Activated CD4-positive, alpha-beta memory T cell treated with anti-CD3 and anti-CD28 coated beads for 36 hours (primary cell): ENCODE measurements around the gene RBBP5. TPM values are rescaled to one million over a fixed set of nuclear protein-coding genes. Genes with fewer than 3 reads are reported as not detected.

Experiments
- CTCF ChIA-PET: fragments of 350-600 bp; sonication (Branson Sonifier 250); formaldehyde crosslinking; loops from one replicate; lab custom pipeline; 2021; ENCODE audit warnings: antibody characterized with exemption, inconsistent platforms; lab: Charles Lee
- POLR2A ChIA-PET: fragments of 350-600 bp; sonication (Branson Sonifier 250); formaldehyde crosslinking; loops from one replicate; lab custom pipeline; 2021; ENCODE audit warnings: antibody characterized with exemption; lab: Charles Lee
- DNase-seq: peaks from one replicate; pipeline ENCODE4 v3.0.0-alpha.2; 2020
- H3K27ac Mint-ChIP-seq: one replicate; pipeline ENCODE4 v1.8.0; 2021; ENCODE audit warnings: mixed read lengths
- H3K27me3 Mint-ChIP-seq: one replicate; pipeline ENCODE4 v1.8.0; 2021; ENCODE audit warnings: mixed read lengths
- H3K36me3 Mint-ChIP-seq: one replicate; pipeline ENCODE4 v1.8.0; 2021; ENCODE audit warnings: mixed read lengths
- H3K4me1 Mint-ChIP-seq: one replicate; pipeline ENCODE4 v1.8.0; 2021; ENCODE audit warnings: low read depth, mixed read lengths
- H3K4me3 Mint-ChIP-seq: one replicate; pipeline ENCODE4 v1.8.0; 2021; ENCODE audit warnings: mild to moderate bottlenecking, mixed read lengths
- H3K9me3 Mint-ChIP-seq: one replicate; pipeline ENCODE4 v1.8.0; 2021; ENCODE audit warnings: mixed read lengths
- intact Hi-C: fragments of 100-400 bp; cut with micrococcal nuclease; formaldehyde crosslinking; loops from one replicate; pipeline ENCODE4 v1.15.1; 2023
- total RNA-seq, 2 experiments: library from RNA; stranded (reverse); gene quantifications; one replicate each; pipeline ENCODE4 v1.2.3, GENCODE V29; 2021

Gene RBBP5
- total RNA-seq, 2 experiments from 2014 or later: 23.5 to 25.9 TPM

DNA sequence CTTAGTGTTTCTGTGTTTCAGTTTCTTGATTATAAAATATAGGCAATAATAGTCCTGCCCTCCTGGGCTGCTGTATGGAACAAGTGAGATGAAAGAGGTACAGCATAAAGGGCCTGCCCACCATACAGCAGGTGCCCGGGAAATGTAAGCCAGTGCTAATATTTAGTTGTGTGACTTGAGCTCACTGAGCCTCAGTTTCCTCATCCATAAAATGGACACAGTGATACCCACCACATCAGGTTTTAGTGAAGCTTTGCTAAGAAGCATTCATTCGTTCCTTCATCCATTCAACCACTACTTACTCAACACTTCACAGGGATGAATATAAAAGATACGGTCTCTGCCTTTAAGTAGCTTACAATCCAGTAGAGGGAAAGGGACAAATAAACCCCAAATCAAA lies 58.9 kb downstream of the RBBP5 start:
- no peak overlapping the region for H3K4me3 Mint-ChIP-seq
- H3K27ac Mint-ChIP-seq: no peak overlapping the region
- DNase-seq: no peak
- intact Hi-C loops: no loop called here
- CTCF ChIA-PET: interaction anchor here (0.8 to 3.9 kb wide), 8 partner anchors 10 to 196 kb away, joined by 3 to 107 read pairs (median 16); no protein-coding TSS in a partner anchor
- no peaks in the 10 kb centered on the region for H3K27me3 Mint-ChIP-seq
- no peaks in the 10 kb centered on the region for H3K4me1 Mint-ChIP-seq
- H3K9me3 Mint-ChIP-seq: no peaks in the 10 kb centered on the region
- no peaks in the 10 kb centered on the region for H3K36me3 Mint-ChIP-seq
- POLR2A ChIA-PET: no interaction called here

DNA sequence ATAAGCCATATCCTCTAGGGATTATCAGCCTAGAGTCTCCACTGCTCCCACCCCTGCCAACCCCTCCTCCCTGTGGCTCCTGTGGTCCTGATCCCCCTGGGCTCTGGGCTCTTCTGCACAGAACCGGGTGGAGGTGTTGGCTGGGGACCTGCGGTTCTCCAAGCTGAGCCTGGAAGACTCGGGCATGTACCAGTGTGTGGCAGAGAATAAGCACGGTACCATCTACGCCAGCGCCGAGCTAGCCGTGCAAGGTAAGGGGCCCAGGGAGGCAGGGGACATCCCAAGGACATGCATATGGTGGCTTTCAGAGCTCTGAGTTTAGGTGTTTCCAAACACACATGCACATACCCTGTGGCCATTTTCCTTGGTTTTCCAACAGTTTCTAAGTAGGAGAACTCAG lies 59.5 kb downstream of the RBBP5 start:
- H3K4me3 Mint-ChIP-seq: no peak overlapping the region
- DNase-seq: no peak
- H3K4me1 Mint-ChIP-seq: no peaks in the 10 kb centered on the region
- no peaks in the 10 kb centered on the region for H3K36me3 Mint-ChIP-seq
- no peaks in the 10 kb centered on the region for H3K9me3 Mint-ChIP-seq
- intact Hi-C loops: no loop called here
- H3K27ac Mint-ChIP-seq: no peak overlapping the region
- POLR2A ChIA-PET: no interaction called here
- no peaks in the 10 kb centered on the region for H3K27me3 Mint-ChIP-seq
- CTCF ChIA-PET: interaction anchor here (0.6 to 3.9 kb wide), 24 partner anchors 11 to 423 kb away, joined by 3 to 107 read pairs (median 6); no protein-coding TSS in a partner anchor

DNA sequence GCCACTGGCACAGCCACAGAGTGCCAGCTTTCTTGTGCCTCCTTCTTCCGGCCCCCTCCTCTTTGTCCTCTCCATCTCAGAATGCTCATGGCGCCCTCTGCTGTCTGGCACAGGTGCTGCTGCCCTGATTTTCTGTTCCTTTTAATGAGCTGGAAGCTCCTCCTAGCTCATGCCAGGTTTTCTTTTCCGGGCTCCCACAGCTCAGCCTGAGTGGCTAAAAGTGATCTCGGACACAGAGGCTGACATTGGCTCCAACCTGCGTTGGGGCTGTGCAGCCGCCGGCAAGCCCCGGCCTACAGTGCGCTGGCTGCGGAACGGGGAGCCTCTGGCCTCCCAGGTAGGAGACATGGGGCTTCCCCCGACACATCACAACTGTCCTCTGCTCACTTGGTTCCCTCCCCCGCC lies 60.1 kb downstream of the RBBP5 start:
- Mint-ChIP-seq H3K4me1 (no peaks in the 10 kb centered on the region), H3K27ac (no peak overlapping the region), H3K27me3 (no peaks in the 10 kb centered on the region), H3K9me3 (no peaks in the 10 kb centered on the region), H3K36me3 (no peaks in the 10 kb centered on the region), H3K4me3 (no peak overlapping the region)
- peak; percentile 82 for DNase-seq
- intact Hi-C loops: loop anchor here (1.0 kb wide), 2 partner anchors 72 to 195 kb away; no protein-coding TSS in a partner anchor
- CTCF ChIA-PET: interaction anchor here (0.6 to 3.9 kb wide), 60 partner anchors 9 to 1079 kb away, joined by 3 to 107 read pairs (median 5); partner anchors contain the start of genes RBBP5 and TMCC2
- POLR2A ChIA-PET: interaction anchor here (0.6 kb wide), 1 partner anchor 80 kb away, joined by 3 read pairs; no protein-coding TSS in a partner anchor

DNA sequence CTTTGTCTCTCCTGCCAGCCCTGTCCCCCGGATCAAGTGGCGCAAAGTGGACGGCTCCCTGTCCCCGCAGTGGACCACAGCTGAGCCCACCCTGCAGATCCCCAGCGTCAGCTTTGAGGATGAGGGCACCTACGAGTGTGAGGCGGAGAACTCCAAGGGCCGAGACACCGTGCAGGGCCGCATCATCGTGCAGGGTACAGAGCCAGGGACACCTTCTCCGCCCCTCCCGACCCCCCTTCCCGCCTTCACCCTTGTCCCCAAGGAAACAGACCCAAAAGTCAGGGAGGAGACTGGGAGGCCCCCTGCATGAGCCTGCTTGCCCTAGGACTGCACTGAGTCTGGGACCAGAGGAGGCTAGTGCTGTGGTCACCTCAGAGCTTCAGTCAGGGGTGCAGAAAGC lies 60.6 kb downstream of the RBBP5 start:
- intact Hi-C loops: loop anchor here (1.0 kb wide), 2 partner anchors 72 to 195 kb away; no protein-coding TSS in a partner anchor
- Mint-ChIP-seq H3K4me1 (no peaks in the 10 kb centered on the region), H3K36me3 (no peaks in the 10 kb centered on the region), H3K27ac (no peak overlapping the region), H3K9me3 (no peaks in the 10 kb centered on the region), H3K27me3 (no peaks in the 10 kb centered on the region), H3K4me3 (no peak overlapping the region)
- CTCF ChIA-PET: interaction anchor here (0.6 to 3.9 kb wide), 51 partner anchors 9 to 719 kb away, joined by 3 to 107 read pairs (median 5); partner anchors contain the start of gene RBBP5
- DNase-seq: no peak
- POLR2A ChIA-PET: interaction anchor here (0.6 kb wide), 1 partner anchor 80 kb away, joined by 3 read pairs; no protein-coding TSS in a partner anchor

DNA sequence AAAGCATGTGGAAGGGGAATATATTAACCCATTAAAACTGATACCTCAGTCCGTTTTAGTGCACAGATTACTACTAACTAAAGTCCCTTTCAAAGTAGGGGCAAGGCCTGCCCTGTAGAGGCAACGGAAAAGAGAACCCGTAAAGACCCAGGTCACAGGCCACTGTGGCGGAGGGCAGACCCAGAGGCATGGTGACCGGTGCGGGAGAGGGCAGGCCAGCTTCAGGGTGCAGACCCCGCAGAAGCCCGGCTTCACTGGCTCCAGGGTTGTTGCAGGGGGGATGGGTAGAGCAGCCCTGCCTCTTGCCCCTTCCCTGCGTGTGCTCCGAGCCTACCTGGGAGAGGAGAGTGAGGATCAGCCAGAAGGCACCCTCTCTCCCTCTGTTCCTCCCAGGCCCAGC lies 61.0 kb downstream of the RBBP5 start:
- no peaks in the 10 kb centered on the region for H3K36me3 Mint-ChIP-seq
- ChIA-PET CTCF (interaction anchor here (0.6 to 3.9 kb wide), 23 partner anchors 8 to 268 kb away, joined by 3 to 107 read pairs (median 6); no protein-coding TSS in a partner anchor), POLR2A (no interaction called here)
- H3K9me3 Mint-ChIP-seq: no peaks in the 10 kb centered on the region
- H3K4me1 Mint-ChIP-seq: no peaks in the 10 kb centered on the region
- intact Hi-C loops: loop anchor here (1.0 kb wide), 2 partner anchors 71 to 196 kb away; no protein-coding TSS in a partner anchor
- no peaks in the 10 kb centered on the region for H3K27me3 Mint-ChIP-seq
- DNase-seq: no peak
- H3K4me3 Mint-ChIP-seq: no peak overlapping the region
- H3K27ac Mint-ChIP-seq: no peak overlapping the region

DNA sequence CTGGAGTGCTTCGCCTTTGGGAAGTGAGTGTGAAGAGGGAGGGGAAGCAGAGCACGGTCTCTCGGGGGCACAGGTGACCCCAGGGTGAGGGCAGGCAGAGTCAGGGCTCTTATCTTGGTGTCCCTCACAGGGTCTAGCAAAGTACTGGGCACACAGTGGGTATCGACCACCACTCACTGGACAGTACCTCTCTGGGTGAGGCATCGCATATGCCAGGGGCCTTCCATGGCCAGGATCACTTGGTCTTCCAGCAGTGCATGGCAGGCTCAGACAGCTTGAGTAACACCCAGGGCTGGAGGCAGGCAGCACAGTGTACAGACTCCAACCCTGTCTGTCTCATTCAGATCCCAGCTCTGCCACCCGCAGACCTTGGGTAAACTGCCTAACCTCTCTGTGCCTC lies 62.1 kb downstream of the RBBP5 start:
- Mint-ChIP-seq H3K27me3 (no peaks in the 10 kb centered on the region), H3K36me3 (no peaks in the 10 kb centered on the region), H3K4me3 (no peak overlapping the region), H3K4me1 (no peaks in the 10 kb centered on the region), H3K9me3 (no peaks in the 10 kb centered on the region), H3K27ac (no peak overlapping the region)
- ChIA-PET CTCF (interaction anchor here (3.7 to 3.9 kb wide), 2 partner anchors 13 to 85 kb away, joined by 45 to 80 read pairs; no protein-coding TSS in a partner anchor), POLR2A (no interaction called here)
- intact Hi-C loops: no loop called here
- DNase-seq: no peak

DNA sequence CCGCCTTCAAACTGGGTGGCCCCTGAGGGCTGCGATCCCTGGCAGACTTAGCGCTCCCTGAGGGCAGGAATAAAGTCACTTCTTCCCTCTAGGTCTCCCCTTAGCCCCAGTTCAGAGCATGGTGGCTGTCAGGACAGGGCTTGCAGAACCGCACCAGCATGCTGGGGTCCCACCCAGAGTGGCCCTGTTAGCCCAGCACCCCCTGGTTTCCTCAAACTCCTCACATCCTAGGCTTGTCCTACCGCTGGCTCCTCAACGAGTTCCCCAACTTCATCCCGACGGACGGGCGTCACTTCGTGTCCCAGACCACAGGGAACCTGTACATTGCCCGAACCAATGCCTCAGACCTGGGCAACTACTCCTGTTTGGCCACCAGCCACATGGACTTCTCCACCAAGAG lies 62.9 kb downstream of the RBBP5 start:
- CTCF ChIA-PET: no interaction called here

DNA sequence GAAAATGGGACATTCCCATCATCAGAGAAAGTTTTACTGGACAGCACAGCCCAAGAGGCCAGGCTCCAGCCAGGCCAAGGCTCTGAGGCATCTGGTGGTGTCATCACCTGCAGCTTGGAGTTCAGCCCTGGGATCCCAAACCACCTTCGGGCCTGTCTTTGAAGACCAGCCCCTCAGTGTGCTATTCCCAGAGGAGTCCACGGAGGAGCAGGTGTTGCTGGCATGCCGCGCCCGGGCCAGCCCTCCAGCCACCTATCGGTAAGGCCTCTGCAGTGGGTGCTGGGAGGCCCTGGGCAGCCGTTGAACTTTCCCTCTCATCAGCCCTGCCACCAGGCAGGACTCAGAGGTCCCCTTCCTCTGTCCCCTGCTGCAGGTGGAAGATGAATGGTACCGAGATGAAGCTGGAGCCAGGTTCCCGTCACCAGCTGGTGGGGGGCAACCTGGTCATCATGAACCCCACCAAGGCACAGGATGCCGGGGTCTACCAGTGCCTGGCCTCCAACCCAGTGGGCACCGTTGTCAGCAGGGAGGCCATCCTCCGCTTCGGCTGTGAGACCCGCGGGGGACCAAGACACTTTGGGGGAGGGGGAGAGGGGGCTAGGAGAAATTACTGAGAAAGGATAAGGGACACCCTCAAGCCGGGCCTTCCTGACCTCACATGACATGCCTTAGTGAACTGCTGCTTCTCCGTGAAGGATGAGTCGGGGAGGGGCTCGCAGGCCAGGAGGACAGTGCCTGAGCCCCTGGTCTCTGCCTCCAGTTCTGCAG lies 63.8 kb downstream of the RBBP5 start:
- no peaks in the 10 kb centered on the region for H3K4me1 Mint-ChIP-seq
- ChIA-PET CTCF (no interaction called here), POLR2A (no interaction called here)
- no peaks in the 10 kb centered on the region for H3K27me3 Mint-ChIP-seq
- H3K36me3 Mint-ChIP-seq: no peaks in the 10 kb centered on the region
- no peak overlapping the region for H3K27ac Mint-ChIP-seq
- DNase-seq: no peak
- H3K9me3 Mint-ChIP-seq: no peaks in the 10 kb centered on the region
- H3K4me3 Mint-ChIP-seq: no peak overlapping the region
- intact Hi-C loops: no loop called here

More for the DNA sequence above, 62.9 kb downstream of the RBBP5 start:
- no peak overlapping the region for H3K27ac Mint-ChIP-seq
- H3K27me3 Mint-ChIP-seq: no peaks in the 10 kb centered on the region
- no peaks in the 10 kb centered on the region for H3K4me1 Mint-ChIP-seq
- POLR2A ChIA-PET: no interaction called here
- DNase-seq: no peak
- no peak overlapping the region for H3K4me3 Mint-ChIP-seq
- H3K9me3 Mint-ChIP-seq: no peaks in the 10 kb centered on the region
- no peaks in the 10 kb centered on the region for H3K36me3 Mint-ChIP-seq
- intact Hi-C loops: no loop called here

DNA sequence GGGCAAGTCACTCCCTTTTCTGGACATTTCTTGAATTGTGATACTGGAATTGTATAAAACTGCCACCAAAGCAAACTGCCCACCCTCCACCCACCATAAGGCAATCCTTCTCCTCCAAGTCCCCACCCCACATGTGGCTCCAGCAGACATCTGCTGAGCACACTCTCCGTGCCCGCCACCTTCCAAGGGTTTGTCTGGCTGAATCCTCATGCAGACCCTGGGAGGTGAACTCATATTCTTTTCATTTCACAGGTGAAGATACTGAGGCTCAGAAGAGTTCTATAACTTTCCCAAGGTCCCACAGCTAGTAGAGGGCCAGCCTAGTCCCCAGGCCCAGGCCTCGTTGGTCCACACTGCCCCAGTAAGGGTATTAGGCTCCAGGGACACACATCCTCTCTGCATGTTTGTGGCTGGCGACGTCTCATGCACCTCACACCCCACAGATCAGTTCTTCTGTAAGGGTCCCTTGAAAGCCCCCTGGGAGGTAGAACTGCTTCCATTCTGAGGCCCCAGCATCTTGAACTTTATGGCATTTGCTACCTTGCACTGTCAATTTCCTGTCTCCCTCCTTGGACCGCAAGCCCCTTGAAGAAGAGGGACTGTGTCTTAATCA lies 64.7 kb downstream of the RBBP5 start:
- Mint-ChIP-seq H3K36me3 (no peaks in the 10 kb centered on the region), H3K4me3 (no peak overlapping the region), H3K4me1 (no peaks in the 10 kb centered on the region), H3K9me3 (no peaks in the 10 kb centered on the region), H3K27me3 (no peaks in the 10 kb centered on the region), H3K27ac (no peak overlapping the region)
- DNase-seq: no peak
- ChIA-PET CTCF (interaction anchor here (1.7 kb wide), 1 partner anchor 67 kb away, joined by 4 read pairs; no protein-coding TSS in a partner anchor), POLR2A (no interaction called here)
- intact Hi-C loops: no loop called here

DNA sequence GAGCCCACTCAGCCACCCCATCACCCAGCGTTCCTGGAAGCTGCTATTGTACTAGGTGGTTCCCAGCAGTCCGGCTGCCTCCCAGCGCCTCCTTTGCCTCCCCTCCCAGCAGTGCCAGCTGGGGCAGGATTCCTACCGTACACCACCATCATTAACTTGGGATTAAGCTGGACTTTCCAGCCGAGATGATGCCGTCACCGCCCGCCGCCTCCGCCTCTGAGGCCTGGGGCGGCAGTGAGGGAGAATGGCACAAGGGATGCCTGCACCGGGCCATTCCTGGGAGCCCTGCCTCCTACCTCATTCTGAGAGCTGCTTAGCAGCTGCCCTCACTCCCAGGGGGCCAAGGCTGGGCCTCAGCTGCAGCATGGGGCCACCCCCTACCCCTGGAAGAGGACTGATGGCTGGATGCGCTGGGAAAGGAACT lies 65.6 kb downstream of the RBBP5 start:
- intact Hi-C loops: no loop called here
- CTCF ChIA-PET: interaction anchor here (0.9 to 1.7 kb wide), 3 partner anchors 18 to 81 kb away, joined by 3 to 4 read pairs (median 3); no protein-coding TSS in a partner anchor
- H3K27ac Mint-ChIP-seq: no peak overlapping the region
- H3K9me3 Mint-ChIP-seq: no peaks in the 10 kb centered on the region
- POLR2A ChIA-PET: no interaction called here
- no peaks in the 10 kb centered on the region for H3K36me3 Mint-ChIP-seq
- no peaks in the 10 kb centered on the region for H3K27me3 Mint-ChIP-seq
- no peaks in the 10 kb centered on the region for H3K4me1 Mint-ChIP-seq
- H3K4me3 Mint-ChIP-seq: no peak overlapping the region
- DNase-seq: no peak

DNA sequence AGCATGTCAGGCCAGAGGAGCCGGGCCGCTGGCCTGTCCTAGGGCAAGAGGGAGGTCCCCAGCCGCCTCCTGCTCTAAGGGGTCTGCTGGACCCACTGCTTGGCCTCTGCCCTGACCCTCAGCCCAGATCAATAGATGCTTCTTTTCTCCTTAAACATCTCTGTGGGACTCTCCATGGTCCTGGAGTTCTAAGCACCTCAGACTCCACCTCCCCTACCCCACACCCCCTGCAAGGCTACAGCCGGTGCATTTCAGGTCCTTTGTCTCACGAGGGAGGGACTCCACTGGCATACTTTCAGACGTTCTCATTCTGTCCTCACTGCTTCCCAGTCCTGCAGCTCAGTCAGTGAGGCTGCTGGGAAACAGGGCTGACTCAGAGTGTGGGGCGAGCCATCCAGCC lies 67.8 kb downstream of the RBBP5 start:
- no peaks in the 10 kb centered on the region for H3K9me3 Mint-ChIP-seq
- no peaks in the 10 kb centered on the region for H3K36me3 Mint-ChIP-seq
- no peak overlapping the region for H3K4me3 Mint-ChIP-seq
- no peaks in the 10 kb centered on the region for H3K4me1 Mint-ChIP-seq
- H3K27ac Mint-ChIP-seq: no peak overlapping the region
- no peaks in the 10 kb centered on the region for H3K27me3 Mint-ChIP-seq
- CTCF ChIA-PET: no interaction called here
- DNase-seq: no peak
- POLR2A ChIA-PET: no interaction called here
- intact Hi-C loops: no loop called here

DNA sequence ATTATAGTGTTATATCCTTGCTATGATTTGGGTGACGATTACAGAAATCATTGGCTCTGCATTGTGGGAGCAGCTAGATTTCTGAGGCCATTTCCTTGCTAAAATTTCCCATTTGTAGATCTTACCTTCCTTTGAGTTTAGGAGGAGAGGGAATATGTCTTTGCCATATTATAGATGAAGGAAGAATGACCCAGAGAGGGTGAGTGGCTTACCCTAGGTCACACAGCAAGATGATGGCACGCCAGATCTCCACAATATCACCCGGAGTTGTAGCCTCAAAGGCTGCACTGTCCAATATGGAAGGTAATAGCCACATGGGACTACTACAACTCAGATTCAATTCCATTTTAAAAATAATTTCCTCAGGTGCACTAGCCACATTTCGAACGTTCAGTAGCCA lies 68.5 kb downstream of the RBBP5 start:
- POLR2A ChIA-PET: no interaction called here

More for the DNA sequence above, 68.5 kb downstream of the RBBP5 start:
- Mint-ChIP-seq H3K9me3 (no peaks in the 10 kb centered on the region), H3K27ac (no peak overlapping the region), H3K4me3 (no peak overlapping the region), H3K4me1 (no peaks in the 10 kb centered on the region), H3K27me3 (peaks cover 2% of the 10 kb centered on the region), H3K36me3 (no peaks in the 10 kb centered on the region)
- DNase-seq: no peak
- CTCF ChIA-PET: interaction anchor here (0.6 to 1.9 kb wide), 2 partner anchors 8 to 32 kb away, joined by 4 to 13 read pairs; no protein-coding TSS in a partner anchor
- intact Hi-C loops: no loop called here
